Neuronal stem cell (in vitro differentiated cells): Measurements from ENCODE around the gene WWTR1.

Source experiments
- DNase-seq: peaks from one replicate; pipeline ENCODE4 v3.0.0-alpha.2; 2013; ENCODE audit warnings: low spot score
- H2AFZ ChIP-seq: one replicate; pipeline ENCODE4 v1.6.1; 2013; ENCODE audit warnings: mild to moderate bottlenecking, low read length, inconsistent platforms
- H2AK5ac ChIP-seq: 2 replicates; pipeline ENCODE4 v1.6.1; 2013; ENCODE audit warnings: low read depth, mild to moderate bottlenecking, inconsistent platforms, low read length, moderate library complexity, mixed read lengths
- H2BK120ac ChIP-seq: 2 replicates; pipeline ENCODE4 v1.6.1; 2013; ENCODE audit warnings: low read depth, mild to moderate bottlenecking, inconsistent platforms, low read length, moderate library complexity, mixed read lengths
- H2BK12ac ChIP-seq: one replicate; pipeline ENCODE4 v1.6.1; 2013; ENCODE audit warnings: low read length, inconsistent platforms
- H2BK15ac ChIP-seq: 2 replicates; pipeline ENCODE4 v1.6.1; 2013; ENCODE audit warnings: mild to moderate bottlenecking, low read length, inconsistent platforms, mixed read lengths
- H2BK5ac ChIP-seq: one replicate; pipeline ENCODE4 v1.6.1; 2013; ENCODE audit warnings: inconsistent platforms, mild to moderate bottlenecking, low read length, moderate library complexity
- H3K14ac ChIP-seq: one replicate; pipeline ENCODE4 v1.6.1; 2013; ENCODE audit warnings: low read length, inconsistent platforms
- H3K18ac ChIP-seq: 2 replicates; pipeline ENCODE4 v1.6.1; 2013; ENCODE audit warnings: low read length, inconsistent platforms
- H3K23ac ChIP-seq: 2 replicates; pipeline ENCODE4 v1.6.1; 2013; ENCODE audit warnings: low read depth, mild to moderate bottlenecking, mixed read lengths, low read length, inconsistent platforms; ENCODE audit not compliant: poor library complexity
- H3K27ac ChIP-seq: replicated peaks from 3 replicates; pipeline ENCODE4 v1.5.1; 2013; ENCODE audit warnings: low read length, inconsistent platforms
- H3K27me3 ChIP-seq, 3 experiments: 2 replicates each; pipeline ENCODE4 v1.6.1; 2013; ENCODE audit warnings: low read length in 3 of 3, mild to moderate bottlenecking in 2 of 3, inconsistent platforms in 1 of 3, low read depth in 1 of 3, mixed read lengths in 1 of 3, moderate library complexity in 1 of 3; ENCODE audit not compliant: control insufficient read depth in 3 of 3, insufficient read depth in 3 of 3
- H3K36me3 ChIP-seq, 2 donors: replicated peaks in 1 of 2; 2 replicates each; pipeline ENCODE4 v1.6.1; 2013; ENCODE audit warnings: low read length in 2 of 2; ENCODE audit not compliant: control insufficient read depth in 2 of 2, insufficient read depth in 2 of 2
- H3K4ac ChIP-seq: 2 replicates; pipeline ENCODE4 v1.6.1; 2013; ENCODE audit warnings: inconsistent platforms, mild to moderate bottlenecking, low read length, moderate library complexity
- H3K4me1 ChIP-seq, 2 donors: 1 replicate in 1 of 2; 2 replicates in 1 of 2; pipeline ENCODE4 v1.6.1; 2013; ENCODE audit warnings: low read length in 2 of 2, low read depth in 1 of 2; ENCODE audit not compliant: control insufficient read depth in 2 of 2, insufficient read depth in 1 of 2
- H3K4me2 ChIP-seq: one replicate; pipeline ENCODE4 v1.6.1; 2013; ENCODE audit warnings: mild to moderate bottlenecking, low read length, inconsistent platforms; ENCODE audit not compliant: insufficient read depth, poor library complexity, severe bottlenecking
- H3K4me3 ChIP-seq, 2 donors: 2 replicates each; pipeline ENCODE4 v1.5.1; 2013; ENCODE audit warnings: low read length in 2 of 2, mild to moderate bottlenecking in 2 of 2, inconsistent platforms in 1 of 2, moderate library complexity in 1 of 2
- H3K79me1 ChIP-seq: one replicate; pipeline ENCODE4 v1.6.1; 2013; ENCODE audit warnings: low read depth, mild to moderate bottlenecking, inconsistent platforms, low read length, moderate library complexity
- H3K9ac ChIP-seq: one replicate; pipeline ENCODE4 v1.6.1; 2013; ENCODE audit warnings: mild to moderate bottlenecking, low read depth, low read length, inconsistent platforms; ENCODE audit not compliant: poor library complexity
- H3K9me3 ChIP-seq, 2 donors: replicated peaks in 1 of 2; 2 replicates each; pipeline versions ENCODE3 to v1.6.1; 2013; ENCODE audit warnings: low read length in 2 of 2, mild to moderate bottlenecking in 2 of 2, inconsistent platforms in 1 of 2, low read depth in 1 of 2, mixed read lengths in 1 of 2, moderate library complexity in 1 of 2; ENCODE audit not compliant: control insufficient read depth in 2 of 2, insufficient read depth in 1 of 2
- H4K8ac ChIP-seq: one replicate; pipeline ENCODE4 v1.6.1; 2013; ENCODE audit warnings: low read depth, mild to moderate bottlenecking, inconsistent platforms, low read length, moderate library complexity
- H4K91ac ChIP-seq: one replicate; pipeline ENCODE4 v1.6.1; 2013; ENCODE audit warnings: low read length, low read depth, mild to moderate bottlenecking, inconsistent platforms; ENCODE audit not compliant: poor library complexity
- WGBS, 2 donors: extraction: QIAGEN DNeasy Blood & Tissue Kit; methylation state at CpG; one replicate each; pipeline ENCODE4 v1.1.7; 2013; ENCODE audit warnings: missing lambda C conversion rate in 2 of 2, mixed read lengths in 1 of 2; ENCODE audit not compliant: insufficient read length in 2 of 2, insufficient replicate concordance in 1 of 2; ENCODE audit errors: extremely low coverage in 2 of 2; 5-methylcytosine and 5-hydroxymethylcytosine counted together

The WWTR1 gene

GRCh38 chr3:149493315-149494021 is 164.4 kb downstream of the WWTR1 start:
- H2AFZ ChIP-seq, result peak overlapping the region; percentile 57
- H3K4me2 ChIP-seq, result no peak overlapping the region
- no peaks in the 10 kb centered on the region for H3K36me3 ChIP-seq
- H3K27me3 ChIP-seq, result peaks cover 0 to 16% (median 3%) of the 10 kb centered on the region in 3 experiments
- peaks cover 0 to 1% of the 10 kb centered on the region in 2 donors for H3K9me3 ChIP-seq
- no peak overlapping the region for H3K14ac ChIP-seq
- no peak overlapping the region for H2BK5ac ChIP-seq
- no peak overlapping the region for H3K9ac ChIP-seq
- H3K27ac ChIP-seq, result no peak overlapping the region
- no peak overlapping the region for H4K91ac ChIP-seq
- H2AK5ac ChIP-seq, result no peak overlapping the region
- H3K4me1 ChIP-seq, result no peaks in the 10 kb centered on the region
- WGBS, 2 donors, result no CpG with 5 or more reads among the region's 8 CpGs
- no peak overlapping the region for H3K4ac ChIP-seq
- no peak overlapping the region for H3K18ac ChIP-seq
- no peak overlapping the region for H2BK15ac ChIP-seq
- no peak overlapping the region for H3K23ac ChIP-seq
- H2BK12ac ChIP-seq, result no peak overlapping the region
- no peaks in the 10 kb centered on the region for H3K79me1 ChIP-seq
- DNase-seq, result no peak
- no peak overlapping the region for H3K4me3 ChIP-seq
- H4K8ac ChIP-seq, result no peak overlapping the region
- H2BK120ac ChIP-seq, result no peak overlapping the region

- H3K27me3 ChIP-seq, result peaks cover 0 to 15% (median 3%) of the 10 kb centered on the region in 3 experiments
- H3K79me1 ChIP-seq, result no peaks in the 10 kb centered on the region
- H3K27ac ChIP-seq, result no peak overlapping the region
- H3K14ac ChIP-seq, result no peak overlapping the region
- DNase-seq, result no peak
- H2BK120ac ChIP-seq, result no peak overlapping the region
- H3K9ac ChIP-seq, result no peak overlapping the region
- H3K23ac ChIP-seq, result no peak overlapping the region
- H2BK12ac ChIP-seq, result no peak overlapping the region
- no peak overlapping the region for H3K4me2 ChIP-seq
- no peak overlapping the region for H3K18ac ChIP-seq
- no peaks in the 10 kb centered on the region for H3K4me1 ChIP-seq
- no peak overlapping the region for H2AFZ ChIP-seq
- no peak overlapping the region for H3K4ac ChIP-seq
- no peak overlapping the region for H2BK5ac ChIP-seq
- no peak overlapping the region for H2AK5ac ChIP-seq
- no peak overlapping the region for H4K91ac ChIP-seq
- no peak overlapping the region for H4K8ac ChIP-seq
- H3K4me3 ChIP-seq, result no peak overlapping the region
- H3K9me3 ChIP-seq, result peaks cover 0 to 1% of the 10 kb centered on the region in 2 donors
- no peaks in the 10 kb centered on the region for H3K36me3 ChIP-seq
- H2BK15ac ChIP-seq, result no peak overlapping the region
Measured at GRCh38 chr3:149490260-149490971, 167.4 kb downstream of the WWTR1 start.

- H3K4me2 ChIP-seq, result no peak overlapping the region
- no peak for DNase-seq
Measured at GRCh38 chr3:149489060-149489690, 168.7 kb downstream of the WWTR1 start.

GRCh38 chr3:149487598-149488197 is 170.1 kb downstream of the WWTR1 start:
- Histone ChIP-seq H3K27ac (no peak overlapping the region), H3K9me3 (peaks cover 0 to 1% of the 10 kb centered on the region in 2 donors), H3K27me3 (peaks cover 0 to 6% (median 3%) of the 10 kb centered on the region in 3 experiments), H3K4me2 (no peak overlapping the region), H2BK120ac (no peak overlapping the region), H3K4me3 (no peak overlapping the region), H2BK15ac (no peak overlapping the region), H4K8ac (no peak overlapping the region), H3K9ac (no peak overlapping the region), H2AK5ac (no peak overlapping the region), H3K14ac (no peak overlapping the region), H3K36me3 (no peaks in the 10 kb centered on the region), H3K79me1 (no peaks in the 10 kb centered on the region), H3K23ac (no peak overlapping the region), H3K4me1 (no peaks in the 10 kb centered on the region), H3K18ac (no peak overlapping the region), H2BK5ac (no peak overlapping the region), H3K4ac (no peak overlapping the region), H4K91ac (no peak overlapping the region), H2AFZ (no peak overlapping the region), H2BK12ac (no peak overlapping the region)
- WGBS, 2 donors, result no CpG with 5 or more reads among the region's 6 CpGs
- no peak for DNase-seq

More at GRCh38 chr3:149489060-149489690, 168.7 kb downstream of the WWTR1 start:
- Histone ChIP-seq H3K36me3 (no peaks in the 10 kb centered on the region), H3K9me3 (peaks cover 0 to 1% of the 10 kb centered on the region in 2 donors), H2BK120ac (no peak overlapping the region), H2BK12ac (no peak overlapping the region), H3K14ac (no peak overlapping the region), H3K9ac (no peak overlapping the region), H2BK15ac (no peak overlapping the region), H3K27me3 (peaks cover 0 to 6% (median 3%) of the 10 kb centered on the region in 3 experiments), H2AK5ac (no peak overlapping the region), H4K91ac (no peak overlapping the region), H3K23ac (no peak overlapping the region), H4K8ac (no peak overlapping the region), H3K27ac (no peak overlapping the region), H3K4me1 (no peaks in the 10 kb centered on the region), H3K4ac (no peak overlapping the region), H3K4me3 (no peak overlapping the region), H2BK5ac (no peak overlapping the region), H2AFZ (no peak overlapping the region), H3K18ac (no peak overlapping the region), H3K79me1 (no peaks in the 10 kb centered on the region)
- no CpG with 5 or more reads among the region's 6 CpGs for WGBS, 2 donors
